ENCODE measurements around the gene SMLR1.

DNA sequence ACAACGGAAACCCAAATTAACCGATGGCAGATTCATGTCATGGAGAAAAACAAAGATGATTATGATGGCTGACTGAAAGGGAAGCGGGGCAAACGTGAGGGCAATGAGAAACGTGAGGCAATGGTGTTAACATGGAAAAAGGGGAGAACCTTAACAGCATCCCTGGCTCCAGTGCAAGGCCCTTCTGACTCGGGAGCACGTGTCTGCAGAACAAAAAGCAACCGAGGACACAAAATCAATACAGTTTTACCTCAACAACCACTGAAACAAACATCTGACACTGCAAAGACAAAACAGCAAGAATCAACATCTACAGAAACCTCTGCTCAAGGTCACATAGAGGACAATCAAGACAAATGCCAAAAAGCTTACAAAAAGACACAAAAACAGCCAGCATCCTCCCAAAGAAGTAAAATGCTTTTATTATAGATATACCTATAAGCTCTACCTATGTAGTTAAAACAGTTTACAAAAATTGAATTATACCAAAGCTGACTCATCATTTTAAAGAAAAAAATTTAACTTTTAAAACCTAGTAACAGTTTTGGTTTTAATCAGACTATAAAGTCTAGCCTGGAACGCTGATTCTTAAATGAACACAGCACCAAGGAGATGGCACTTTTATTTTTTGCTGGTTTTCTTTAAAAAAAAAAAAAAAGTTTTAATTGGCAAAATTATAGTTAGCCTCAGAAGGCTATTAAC lies 43.1 kb downstream of the SMLR1 start:
- TF ChIP-seq, protein P1, sequence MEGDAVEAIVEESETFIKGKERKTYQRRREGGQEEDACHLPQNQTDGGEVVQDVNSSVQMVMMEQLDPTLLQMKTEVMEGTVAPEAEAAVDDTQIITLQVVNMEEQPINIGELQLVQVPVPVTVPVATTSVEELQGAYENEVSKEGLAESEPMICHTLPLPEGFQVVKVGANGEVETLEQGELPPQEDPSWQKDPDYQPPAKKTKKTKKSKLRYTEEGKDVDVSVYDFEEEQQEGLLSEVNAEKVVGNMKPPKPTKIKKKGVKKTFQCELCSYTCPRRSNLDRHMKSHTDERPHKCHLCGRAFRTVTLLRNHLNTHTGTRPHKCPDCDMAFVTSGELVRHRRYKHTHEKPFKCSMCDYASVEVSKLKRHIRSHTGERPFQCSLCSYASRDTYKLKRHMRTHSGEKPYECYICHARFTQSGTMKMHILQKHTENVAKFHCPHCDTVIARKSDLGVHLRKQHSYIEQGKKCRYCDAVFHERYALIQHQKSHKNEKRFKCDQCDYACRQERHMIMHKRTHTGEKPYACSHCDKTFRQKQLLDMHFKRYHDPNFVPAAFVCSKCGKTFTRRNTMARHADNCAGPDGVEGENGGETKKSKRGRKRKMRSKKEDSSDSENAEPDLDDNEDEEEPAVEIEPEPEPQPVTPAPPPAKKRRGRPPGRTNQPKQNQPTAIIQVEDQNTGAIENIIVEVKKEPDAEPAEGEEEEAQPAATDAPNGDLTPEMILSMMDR (IDR thresholded peaks at IDR 0.05; ENCODE audit: low read depth, low read length): no peak
- no peak for TF ChIP-seq EZH2phosphoT487 (IDR thresholded peaks at IDR 0.05; ENCODE audit: low read depth)

All from OCI-LY3 (cell line).